Hepatic stellate cell (primary cell): ENCODE measurements around the gene HGFAC.

Source experiments
- DNase-seq: peaks from one replicate; pipeline ENCODE4 v3.0.0; 2011; ENCODE audit warnings: low spot score

The HGFAC gene

GRCh38 chr4:3426465-3427133, 15.2 kb upstream of the HGFAC start:
- no peak for DNase-seq

GRCh38 chr4:3427134-3427476, 14.7 kb upstream of the HGFAC start:
- no peak for DNase-seq

GRCh38 chr4:3427706-3428446, 13.9 kb upstream of the HGFAC start:
- DNase-seq: no peak

GRCh38 chr4:3429651-3430050, 12.1 kb upstream of the HGFAC start:
- DNase-seq: no peak

GRCh38 chr4:3430524-3430923, 11.2 kb upstream of the HGFAC start:
- no peak for DNase-seq

GRCh38 chr4:3431446-3431993, 10.2 kb upstream of the HGFAC start:
- DNase-seq: no peak

GRCh38 chr4:3432381-3432790, 9.4 kb upstream of the HGFAC start:
- DNase-seq: no peak

- DNase-seq: no peak
Measured at GRCh38 chr4:3433138-3433869, 8.5 kb upstream of the HGFAC start.

- DNase-seq: no peak
Measured at GRCh38 chr4:3434881-3435685, 6.7 kb upstream of the HGFAC start.

- DNase-seq: no peak
Measured at GRCh38 chr4:3435686-3435956, 6.1 kb upstream of the HGFAC start.

GRCh38 chr4:3436048-3436797, 5.5 kb upstream of the HGFAC start:
- no peak for DNase-seq

GRCh38 chr4:3436798-3437581, 4.8 kb upstream of the HGFAC start:
- peak; percentile 51 for DNase-seq

- DNase-seq: no peak
Measured at GRCh38 chr4:3437582-3437936, 4.2 kb upstream of the HGFAC start.

GRCh38 chr4:3437998-3438846, 3.5 kb upstream of the HGFAC start:
- DNase-seq: no peak

- DNase-seq: no peak
Measured at GRCh38 chr4:3438847-3439180, 3.0 kb upstream of the HGFAC start.

GRCh38 chr4:3439391-3439790, 2.4 kb upstream of the HGFAC start:
- no peak for DNase-seq

GRCh38 chr4:3440011-3440410, 1.8 kb upstream of the HGFAC start:
- no peak for DNase-seq

- DNase-seq: no peak
Measured at GRCh38 chr4:3440979-3441500, 728 bp upstream of the HGFAC start.

- DNase-seq: no peak
Measured at GRCh38 chr4:3442460-3442958, 741 bp downstream of the HGFAC start.
